GM12891 (cell line): ENCODE results near the gene CD160.

Experiments used
- POLR2A ChIP-seq: IDR thresholded peaks from 2 replicates; pipeline ENCODE4 v1.6.1; 2011; ENCODE audit warnings: low read depth, low read length, control low read depth
- POU2F2 ChIP-seq: IDR thresholded peaks from 2 replicates; pipeline ENCODE4 v1.6.1; 2011; ENCODE audit warnings: low read depth, mild to moderate bottlenecking, control low read depth, low read length, moderate library complexity
- TAF1 ChIP-seq: IDR thresholded peaks from 2 replicates; pipeline ENCODE4 v1.6.1; 2011; ENCODE audit warnings: low read depth, low read length, control low read depth

DNA sequence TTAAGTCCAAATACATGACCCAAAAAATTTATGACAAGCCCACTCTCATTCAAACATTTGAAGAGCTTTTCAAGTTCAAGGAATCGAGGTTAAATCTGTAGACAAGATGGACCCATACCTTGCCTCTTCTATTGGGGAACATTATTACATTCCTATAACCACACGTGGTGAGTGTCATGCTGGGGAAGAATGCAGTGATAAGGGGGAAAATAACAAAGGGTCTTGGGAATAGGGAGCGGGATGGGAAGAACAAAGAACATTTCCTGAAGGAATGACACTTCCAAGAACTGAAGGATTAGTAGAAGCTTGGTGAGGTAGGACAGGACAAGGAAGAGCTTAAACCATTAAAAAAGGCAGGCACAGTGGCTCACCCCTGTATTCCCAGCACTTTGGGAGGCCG is 31.0 kb upstream of the CD160 start:
- no peak for TF ChIP-seq TAF1
- no peak for TF ChIP-seq POU2F2
- TF ChIP-seq POLR2A: no peak
